OCI-LY3 (cell line): ENCODE data around the gene MED13.
"Not testable (repeated sequence)": the region's sequence is repeated elsewhere in the genome, so short reads cannot be mapped to it uniquely, and the experiment has no call there.

ENCODE experiments used
- H2AFZ ChIP-seq: fragments of 200-600, 300-600 bp; shearing (Covaris generic); 2 replicates; pipeline ENCODE4 v1.6.0; 2014; ENCODE audit warnings: antibody characterized with exemption, low read depth, low read length
- H3K27ac ChIP-seq: fragments of 200-600, 300-600 bp; sonication (generic); 2 replicates; pipeline ENCODE4 v1.5.1; 2014; ENCODE audit warnings: mild to moderate bottlenecking, low read length, moderate library complexity, mixed read lengths
- H3K27me3 ChIP-seq: fragments of 200-600, 300-600 bp; sonication (generic); 2 replicates; pipeline ENCODE4 v1.6.1; 2014; ENCODE audit warnings: low read depth, low read length, mixed read lengths
- H3K36me3 ChIP-seq: fragments of 200-600, 300-600 bp; sonication (generic); replicated peaks from 2 replicates; pipeline ENCODE3; 2014; ENCODE audit warnings: low read depth, low read length, mixed read lengths
- H3K4me1 ChIP-seq: fragments of 300-600, 200-600 bp; sonication (generic); 2 replicates; pipeline ENCODE4 v1.6.1; 2014; ENCODE audit warnings: low read length, mixed read lengths
- H3K4me2 ChIP-seq: fragments of 200-600, 300-600 bp; sonication (generic); 2 replicates; pipeline ENCODE4 v1.6.1; 2014; ENCODE audit warnings: low read length, mixed read lengths
- H3K4me3 ChIP-seq: fragments of 300-600, 200-600 bp; sonication (generic); 2 replicates; pipeline ENCODE4 v1.5.1; 2014; ENCODE audit warnings: antibody characterized with exemption, mild to moderate bottlenecking, low read length, moderate library complexity
- H3K79me2 ChIP-seq: fragments of 300-600, 200-600 bp; shearing (Covaris generic); 2 replicates; pipeline ENCODE4 v1.6.1; 2014; ENCODE audit warnings: mild to moderate bottlenecking, low read length, mixed read lengths
- H3K9ac ChIP-seq: fragments of 300-600, 200-600 bp; shearing (Covaris generic); 2 replicates; pipeline ENCODE4 v1.6.0; 2014; ENCODE audit warnings: mild to moderate bottlenecking, low read length, moderate library complexity
- H3K9me3 ChIP-seq: fragments of 200-600, 300-600 bp; shearing (Covaris generic); 2 replicates; pipeline ENCODE4 v1.6.1; 2014; ENCODE audit warnings: low read length, mixed read lengths; ENCODE audit not compliant: insufficient read depth
- H4K20me1 ChIP-seq: fragments of 200-600, 300-600 bp; sonication (generic); 2 replicates; pipeline ENCODE4 v1.6.1; 2016; ENCODE audit warnings: low read length, mixed read lengths; ENCODE audit not compliant: insufficient read depth
- CTCF ChIP-seq: fragments of 200-600, 300-600 bp; sonication (generic); IDR thresholded peaks from 2 replicates; pipeline ENCODE4 v1.5.1; 2014; ENCODE audit warnings: antibody characterized with exemption, low read length, low read depth
- EZH2phosphoT487 ChIP-seq: fragments of 200-600 bp; shearing (Covaris generic); IDR thresholded peaks from 2 replicates; pipeline ENCODE4 v1.6.1; 2018; ENCODE audit warnings: antibody characterized with exemption, mixed run types, low read depth

Gene MED13

GRCh38 chr17:62001105-62001504 is 64.0 kb downstream of the MED13 start:
- Histone ChIP-seq H3K27ac (no peak overlapping the region), H3K4me3 (no peak overlapping the region), H3K36me3 (peaks cover 24% of the 10 kb centered on the region), H3K9ac (no peak overlapping the region), H3K4me1 (no peaks in the 10 kb centered on the region), H3K4me2 (no peak overlapping the region), H4K20me1 (peaks cover 28% of the 10 kb centered on the region), H3K27me3 (no peaks in the 10 kb centered on the region), H3K9me3 (no peaks in the 10 kb centered on the region), H2AFZ (no peak overlapping the region), H3K79me2 (peaks cover 74% of the 10 kb centered on the region)
- no peak for TF ChIP-seq CTCF

GRCh38 chr17:62000186-62000585 is 64.9 kb downstream of the MED13 start:
- H3K4me3 ChIP-seq = no peak overlapping the region
- H3K4me2 ChIP-seq = no peak overlapping the region
- H3K9me3 ChIP-seq = no peaks in the 10 kb centered on the region
- no peaks in the 10 kb centered on the region for H3K4me1 ChIP-seq
- H3K36me3 ChIP-seq = peaks cover 22% of the 10 kb centered on the region
- H3K79me2 ChIP-seq = peaks cover 68% of the 10 kb centered on the region
- no peak overlapping the region for H3K9ac ChIP-seq
- no peaks in the 10 kb centered on the region for H3K27me3 ChIP-seq
- no peak overlapping the region for H3K27ac ChIP-seq
- TF ChIP-seq EZH2phosphoT487 (no peak), CTCF (no peak)
- H2AFZ ChIP-seq = no peak overlapping the region
- peaks cover 23% of the 10 kb centered on the region for H4K20me1 ChIP-seq

- not testable (repeated sequence) for H3K27me3 ChIP-seq, H3K4me2 ChIP-seq, H3K4me1 ChIP-seq, H3K9ac ChIP-seq, H3K27ac ChIP-seq, H3K9me3 ChIP-seq, H2AFZ ChIP-seq, H3K4me3 ChIP-seq
- peaks cover 18% of the 10 kb centered on the region for H3K36me3 ChIP-seq
- H3K79me2 ChIP-seq = peaks cover 51% of the 10 kb centered on the region
- peaks cover 13% of the 10 kb centered on the region for H4K20me1 ChIP-seq
Observed at GRCh38 chr17:61998534-61998933, 66.5 kb downstream of the MED13 start.

GRCh38 chr17:61997664-61998063 is 67.4 kb downstream of the MED13 start:
- Histone ChIP-seq H3K4me3 (no peak overlapping the region), H3K27ac (no peak overlapping the region), H3K4me1 (no peaks in the 10 kb centered on the region), H3K36me3 (peaks cover 14% of the 10 kb centered on the region), H2AFZ (no peak overlapping the region), H3K4me2 (no peak overlapping the region), H4K20me1 (peaks cover 13% of the 10 kb centered on the region), H3K27me3 (no peaks in the 10 kb centered on the region), H3K9ac (no peak overlapping the region), H3K9me3 (no peaks in the 10 kb centered on the region), H3K79me2 (peaks cover 43% of the 10 kb centered on the region)
- TF ChIP-seq CTCF (no peak), EZH2phosphoT487 (no peak)
